Fibroblast of skin of back (primary cell): ENCODE data around the gene NR2F1.

Experiments used
- DNase-seq: peaks from one replicate; pipeline ENCODE4 v3.0.0-alpha.2; 2013

Gene NR2F1

GRCh38 chr5:93604644-93605515, 21.9 kb downstream of the NR2F1 start:
- DNase-seq = no peak

- DNase-seq = no peak
Measured at GRCh38 chr5:93606382-93606752, 23.3 kb downstream of the NR2F1 start.

- peak; percentile 91 for DNase-seq
Measured at GRCh38 chr5:93607367-93608258, 24.6 kb downstream of the NR2F1 start.

GRCh38 chr5:93608855-93609254, 25.8 kb downstream of the NR2F1 start:
- no peak for DNase-seq

GRCh38 chr5:93609762-93610161, 26.7 kb downstream of the NR2F1 start:
- DNase-seq = no peak

- DNase-seq = no peak
Measured at GRCh38 chr5:93610581-93611272, 27.7 kb downstream of the NR2F1 start.

- DNase-seq = no peak
Measured at GRCh38 chr5:93611273-93611975, 28.4 kb downstream of the NR2F1 start.

- peak; percentile 31 for DNase-seq
Measured at GRCh38 chr5:93611976-93612854, 29.2 kb downstream of the NR2F1 start.

GRCh38 chr5:93612855-93613243, 29.8 kb downstream of the NR2F1 start:
- no peak for DNase-seq

- DNase-seq = no peak
Measured at GRCh38 chr5:93616538-93617174, 33.6 kb downstream of the NR2F1 start.

GRCh38 chr5:93620487-93621326, 37.7 kb downstream of the NR2F1 start:
- peak; percentile 71 for DNase-seq

GRCh38 chr5:93621327-93621798, 38.3 kb downstream of the NR2F1 start:
- peak; percentile 65 for DNase-seq

GRCh38 chr5:93622240-93622885, 39.3 kb downstream of the NR2F1 start:
- DNase-seq = peak; percentile 54

- DNase-seq = no peak
Measured at GRCh38 chr5:93623153-93623552, 40.1 kb downstream of the NR2F1 start.

GRCh38 chr5:93626801-93627200, 43.8 kb downstream of the NR2F1 start:
- no peak for DNase-seq

GRCh38 chr5:93632327-93632726, 49.3 kb downstream of the NR2F1 start:
- no peak for DNase-seq

- DNase-seq = no peak
Measured at GRCh38 chr5:93635991-93636390, 53.0 kb downstream of the NR2F1 start.

- no peak for DNase-seq
Measured at GRCh38 chr5:93636837-93637236, 53.8 kb downstream of the NR2F1 start.

- DNase-seq = no peak
Measured at GRCh38 chr5:93637697-93638096, 54.7 kb downstream of the NR2F1 start.
